ENCODE measurements around the gene GOLPH3.
"Not testable (repeated sequence)": the region's sequence is repeated elsewhere in the genome, so short reads cannot be mapped to it uniquely, and the experiment has no call there.

GOLPH3 gene

GRCh38 chr5:32132757-32133156 is 41.4 kb downstream of the GOLPH3 start:
- no peak for DNase-seq

GRCh38 chr5:32131604-32132003 is 42.5 kb downstream of the GOLPH3 start:
- DNase-seq, result no peak

- DNase-seq, result no peak
These were observed 43.3 kb downstream of the GOLPH3 start for GRCh38 chr5:32130865-32131264.

GRCh38 chr5:32129074-32129598 is 45.0 kb downstream of the GOLPH3 start:
- DNase-seq, result no peak

- no peak for DNase-seq
These were observed 46.4 kb downstream of the GOLPH3 start for GRCh38 chr5:32127711-32128110.

- DNase-seq, result no peak
These were observed 47.4 kb downstream of the GOLPH3 start for GRCh38 chr5:32126691-32127090.

- DNase-seq, result no peak
These were observed 50.0 kb downstream of the GOLPH3 start for GRCh38 chr5:32123889-32124676.

GRCh38 chr5:32123058-32123805 is 50.9 kb downstream of the GOLPH3 start:
- no peak for DNase-seq

- DNase-seq, result not testable (repeated sequence)
These were observed 55.2 kb downstream of the GOLPH3 start for GRCh38 chr5:32118922-32119321.

- DNase-seq, result no peak
These were observed 57.4 kb downstream of the GOLPH3 start for GRCh38 chr5:32116574-32117313.

- DNase-seq, result no peak
These were observed 58.1 kb downstream of the GOLPH3 start for GRCh38 chr5:32115985-32116384.

GRCh38 chr5:32110111-32110696 is 63.9 kb downstream of the GOLPH3 start:
- no peak for DNase-seq

GRCh38 chr5:32109236-32109635 is 64.9 kb downstream of the GOLPH3 start:
- DNase-seq, result no peak

- DNase-seq, result no peak
These were observed 66.0 kb downstream of the GOLPH3 start for GRCh38 chr5:32108167-32108566.

- DNase-seq, result no peak
These were observed 66.8 kb downstream of the GOLPH3 start for GRCh38 chr5:32107291-32107690.

GRCh38 chr5:32103521-32103920 is 70.6 kb downstream of the GOLPH3 start:
- no peak for DNase-seq

GRCh38 chr5:32102254-32102986 is 71.7 kb downstream of the GOLPH3 start:
- DNase-seq, result no peak

GRCh38 chr5:32100691-32101302 is 73.3 kb downstream of the GOLPH3 start:
- no peak for DNase-seq

- peak; percentile 38 for DNase-seq
These were observed 73.9 kb downstream of the GOLPH3 start for GRCh38 chr5:32100230-32100629.

GRCh38 chr5:32099486-32100035 is 74.6 kb downstream of the GOLPH3 start:
- DNase-seq, result no peak

- no peak for DNase-seq
These were observed 75.2 kb downstream of the GOLPH3 start for GRCh38 chr5:32098890-32099310.
